Peyer's patch (tissue), 4 donors: ENCODE results near the gene FLT1. TPM values are rescaled to one million over a fixed set of nuclear protein-coding genes. Genes with fewer than 3 reads are reported as not detected.

Source experiments
- DNase-seq, 3 donors: peaks; one replicate each; pipeline ENCODE4 v3.0.0-alpha.2; 2017 to 2019
- H3K27ac ChIP-seq, 4 donors: fragments of 200-600 bp; sonication (generic); one replicate each; pipeline ENCODE4 v1.5.1; 2016 to 2019
- H3K27me3 ChIP-seq, 2 donors: fragments of 200-600 bp; sonication (generic); one replicate each; pipeline ENCODE4 v1.5.1; 2019
- H3K36me3 ChIP-seq, 3 donors: fragments of 200-600 bp; sonication (generic); one replicate each; pipeline ENCODE4 v1.5.1; 2016 to 2019
- H3K4me1 ChIP-seq, 4 donors: fragments of 200-600 bp; sonication (generic); one replicate each; pipeline ENCODE4 v1.5.1; 2016 to 2019
- H3K4me3 ChIP-seq, 4 donors: fragments of 200-600 bp; sonication (generic); 1 replicate in 3 of 4; 2 replicates in 1 of 4; pipeline ENCODE4 v1.5.1; 2016 to 2019; ENCODE audit warnings: mild to moderate bottlenecking in 1 of 4
- H3K9me3 ChIP-seq, 4 donors: fragments of 200-600 bp; sonication (generic); one replicate each; pipeline ENCODE4 v1.5.1; 2016 to 2019; ENCODE audit warnings: mild to moderate bottlenecking in 1 of 4
- CTCF ChIP-seq, 6 experiments: fragments of 450-650 bp in 4 of 6; fragments of 200-600 bp in 2 of 6; sonication (generic) in 1 of 6; IDR thresholded peaks; one replicate each; pipeline ENCODE4 v1.5.1; 2017 to 2019; ENCODE audit warnings: antibody characterized with exemption in 6 of 6, mild to moderate bottlenecking in 3 of 6, moderate library complexity in 1 of 6
- POLR2A ChIP-seq, 2 donors: fragments of 450-650 bp; IDR thresholded peaks; one replicate each; pipeline ENCODE4 v1.5.1; 2017; ENCODE audit warnings: antibody characterized with exemption in 2 of 2, mild to moderate bottlenecking in 2 of 2, moderate library complexity in 2 of 2
- total RNA-seq, 4 donors: library from RNA; depleted of rRNA; stranded (reverse); fragments of >200 nt; gene quantifications; one replicate each; pipeline ENCODE4 v1.1.0, GENCODE V29; 2016

The FLT1 gene
- total RNA-seq, 4 donors from 2014 or later = 3.0 to 14.0 (median 3.9) TPM

- Histone ChIP-seq H3K36me3 (no peaks in the 10 kb centered on the region), H3K4me3 (no peak overlapping the region), H3K4me1 (no peaks in the 10 kb centered on the region), H3K27ac (no peak overlapping the region), H3K27me3 (no peaks in the 10 kb centered on the region), H3K9me3 (no peaks in the 10 kb centered on the region)
- DNase-seq = no peak
- TF ChIP-seq CTCF (IDR thresholded peaks at IDR 0.05) (no peak), POLR2A (IDR thresholded peaks at IDR 0.05) (no peak)
Observed at GRCh38 chr13:28478127-28478526, 16.8 kb downstream of the FLT1 start.

GRCh38 chr13:28477709-28477973, 17.3 kb downstream of the FLT1 start:
- TF ChIP-seq CTCF (IDR thresholded peaks at IDR 0.05) (no peak), POLR2A (IDR thresholded peaks at IDR 0.05) (no peak)
- Histone ChIP-seq H3K9me3 (no peaks in the 10 kb centered on the region), H3K27ac (no peak overlapping the region), H3K4me3 (no peak overlapping the region), H3K27me3 (no peaks in the 10 kb centered on the region), H3K4me1 (no peaks in the 10 kb centered on the region), H3K36me3 (no peaks in the 10 kb centered on the region)
- DNase-seq = no peak

- Histone ChIP-seq H3K4me1 (no peaks in the 10 kb centered on the region), H3K4me3 (no peak overlapping the region), H3K27me3 (no peaks in the 10 kb centered on the region), H3K27ac (no peak overlapping the region), H3K36me3 (no peaks in the 10 kb centered on the region), H3K9me3 (no peaks in the 10 kb centered on the region)
- no peak for TF ChIP-seq POLR2A (IDR thresholded peaks at IDR 0.05)
- DNase-seq = no peak
Observed at GRCh38 chr13:28476919-28477708, 17.8 kb downstream of the FLT1 start.

- no peaks in the 10 kb centered on the region for H3K9me3 ChIP-seq
- no peak overlapping the region for H3K27ac ChIP-seq
- no peak for TF ChIP-seq CTCF (IDR thresholded peaks at IDR 0.05)
- no peak for TF ChIP-seq POLR2A (IDR thresholded peaks at IDR 0.05)
- DNase-seq = no peak
- no peaks in the 10 kb centered on the region for H3K27me3 ChIP-seq
- no peak overlapping the region for H3K4me3 ChIP-seq
- H3K4me1 ChIP-seq = no peaks in the 10 kb centered on the region
- H3K36me3 ChIP-seq = no peaks in the 10 kb centered on the region
Observed at GRCh38 chr13:28475916-28476725, 18.8 kb downstream of the FLT1 start.

- no peak for TF ChIP-seq CTCF (IDR thresholded peaks at IDR 0.05)
- no peak for TF ChIP-seq POLR2A (IDR thresholded peaks at IDR 0.05)
- H3K36me3 ChIP-seq = no peaks in the 10 kb centered on the region
- no peaks in the 10 kb centered on the region for H3K4me1 ChIP-seq
- H3K4me3 ChIP-seq = no peak overlapping the region
- H3K27ac ChIP-seq = no peak overlapping the region
- no peaks in the 10 kb centered on the region for H3K27me3 ChIP-seq
- no peaks in the 10 kb centered on the region for H3K9me3 ChIP-seq
- DNase-seq = no peak
Observed at GRCh38 chr13:28474491-28475134, 20.3 kb downstream of the FLT1 start.

GRCh38 chr13:28473044-28473443, 21.9 kb downstream of the FLT1 start:
- TF ChIP-seq CTCF (IDR thresholded peaks at IDR 0.05) (no peak), POLR2A (IDR thresholded peaks at IDR 0.05) (no peak)
- Histone ChIP-seq H3K27me3 (no peaks in the 10 kb centered on the region), H3K36me3 (no peaks in the 10 kb centered on the region), H3K4me3 (no peak overlapping the region), H3K4me1 (no peaks in the 10 kb centered on the region), H3K27ac (no peak overlapping the region), H3K9me3 (no peaks in the 10 kb centered on the region)
- DNase-seq = no peak
